ENCODE measurements around the gene CSNK1D.

Gene CSNK1D

DNA sequence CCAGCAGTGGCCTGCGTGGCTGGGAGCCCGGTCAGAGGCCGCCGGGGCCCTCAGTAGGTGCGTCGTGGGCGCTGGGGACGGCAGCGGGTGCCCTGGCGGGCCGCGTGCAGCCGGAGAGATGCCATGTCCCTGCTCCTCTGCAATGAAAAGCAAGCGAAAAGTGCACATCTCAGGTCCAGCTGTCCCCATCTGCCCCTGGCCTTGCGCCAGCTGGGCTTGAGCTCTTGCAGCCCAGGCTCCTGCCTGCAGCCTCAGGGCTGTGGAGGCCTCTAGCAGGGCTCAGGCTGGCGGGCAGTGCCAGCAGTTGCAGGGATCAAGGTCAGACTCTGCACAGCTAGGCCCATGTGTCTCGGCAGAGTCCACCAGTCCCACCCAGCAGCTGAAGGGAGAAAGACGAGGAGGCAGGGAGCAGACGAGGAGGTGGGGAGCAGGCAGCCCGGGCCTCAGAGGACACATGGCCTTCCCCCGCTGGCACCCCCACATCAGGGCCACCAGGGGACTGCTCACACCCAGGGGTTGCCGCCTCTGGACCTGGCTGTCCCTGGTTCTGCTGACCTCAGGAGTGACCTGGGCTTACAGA lies 33.5 kb downstream of the CSNK1D start:
- TF ChIP-seq GATA2 (IDR thresholded peaks at IDR 0.05; ENCODE audit: low read depth, low read length) (no peak), GATA3 (IDR thresholded peaks at IDR 0.05; ENCODE audit: low read depth, low read length) (no peak)

DNA sequence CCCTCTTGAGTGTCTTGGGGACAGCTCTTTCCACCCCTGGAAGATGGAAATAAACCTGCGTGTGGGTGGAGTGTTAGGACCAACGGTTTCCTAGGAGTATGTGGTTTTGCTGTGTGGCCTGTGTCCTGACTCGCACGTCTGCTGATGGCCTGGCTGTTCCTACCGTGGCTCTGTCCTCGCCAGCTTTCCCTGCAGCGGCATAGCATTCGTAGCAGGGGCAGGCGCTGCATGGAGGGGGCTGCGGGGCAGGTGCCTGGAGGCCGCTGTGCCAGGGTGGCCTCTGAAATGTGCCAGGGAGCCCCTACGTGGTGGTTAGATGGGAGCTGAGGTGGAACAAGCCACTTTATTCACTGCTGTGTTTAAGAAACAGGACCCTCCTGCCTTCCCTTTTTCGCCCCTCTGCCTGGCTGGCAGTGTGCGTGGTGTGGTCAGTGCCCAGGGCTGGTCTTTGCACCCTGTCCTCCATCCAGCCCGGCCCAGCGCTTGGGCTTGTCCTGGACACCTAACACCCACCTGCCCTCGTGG lies 34.0 kb downstream of the CSNK1D start:
- TF ChIP-seq GATA3 (IDR thresholded peaks at IDR 0.05; ENCODE audit: low read depth, low read length) (no peak), GATA2 (IDR thresholded peaks at IDR 0.05; ENCODE audit: low read depth, low read length) (no peak)

DNA sequence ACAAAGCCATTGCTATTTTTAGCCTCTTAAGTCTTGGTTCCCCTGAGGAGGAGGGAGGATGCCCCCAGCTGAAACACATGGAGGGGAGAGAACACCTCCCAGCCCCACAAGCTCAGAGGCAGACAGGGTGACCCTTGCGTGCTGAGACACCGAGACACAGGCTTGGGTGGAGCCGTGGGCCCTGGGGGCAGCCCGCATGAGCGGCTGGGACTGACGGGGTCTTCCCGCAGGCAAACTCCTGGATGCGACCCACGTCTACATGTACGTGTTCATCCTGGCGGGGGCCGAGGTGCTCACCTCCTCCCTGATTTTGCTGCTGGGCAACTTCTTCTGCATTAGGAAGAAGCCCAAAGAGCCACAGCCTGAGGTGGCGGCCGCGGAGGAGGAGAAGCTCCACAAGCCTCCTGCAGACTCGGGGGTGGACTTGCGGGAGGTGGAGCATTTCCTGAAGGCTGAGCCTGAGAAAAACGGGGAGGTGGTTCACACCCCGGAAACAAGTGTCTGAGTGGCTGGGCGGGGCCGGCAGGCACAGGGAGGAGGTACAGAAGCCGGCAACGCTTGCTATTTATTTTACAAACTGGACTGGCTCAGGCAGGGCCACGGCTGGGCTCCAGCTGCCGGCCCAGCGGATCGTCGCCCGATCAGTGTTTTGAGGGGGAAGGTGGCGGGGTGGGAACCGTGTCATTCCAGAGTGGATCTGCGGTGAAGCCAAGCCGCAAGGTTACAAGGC lies 34.9 kb downstream of the CSNK1D start:
- no peak for TF ChIP-seq GATA2 (IDR thresholded peaks at IDR 0.05; ENCODE audit: low read depth, low read length)
- no peak for TF ChIP-seq GATA3 (IDR thresholded peaks at IDR 0.05; ENCODE audit: low read depth, low read length)

DNA sequence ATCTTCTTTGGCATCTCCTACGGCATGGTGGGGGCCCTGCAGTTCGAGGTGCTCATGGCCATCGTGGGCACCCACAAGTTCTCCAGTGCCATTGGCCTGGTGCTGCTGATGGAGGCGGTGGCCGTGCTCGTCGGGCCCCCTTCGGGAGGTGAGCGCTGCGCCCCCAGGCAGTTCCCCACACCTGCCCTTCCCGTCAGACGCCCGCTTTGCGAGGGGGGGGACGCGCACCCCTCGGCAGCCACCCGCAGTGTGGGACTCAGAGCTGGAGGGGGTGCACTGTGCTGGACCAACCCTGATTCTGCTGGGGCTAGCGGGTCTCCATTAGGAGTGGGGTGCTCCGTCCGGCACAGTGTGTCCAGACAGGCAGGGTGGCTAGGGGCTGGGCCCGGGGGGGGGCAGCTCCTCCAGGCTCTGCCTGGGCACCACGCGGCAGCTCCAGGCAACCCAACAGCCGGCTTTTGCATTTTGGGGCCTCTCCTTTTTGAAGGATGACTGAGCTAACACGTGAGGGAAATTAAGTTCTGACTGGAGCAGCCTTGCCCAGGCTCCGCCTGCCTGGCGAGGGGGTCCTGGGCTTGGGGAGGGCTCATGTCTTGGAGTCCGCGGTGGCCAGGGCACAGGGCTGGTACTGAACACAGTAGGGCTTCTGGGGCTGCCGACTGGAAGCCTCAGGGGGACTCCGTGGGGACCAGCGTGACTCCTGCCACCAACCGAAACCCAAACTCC lies 35.6 kb downstream of the CSNK1D start:
- TF ChIP-seq GATA2 (IDR thresholded peaks at IDR 0.05; ENCODE audit: low read depth, low read length) (no peak), GATA3 (IDR thresholded peaks at IDR 0.05; ENCODE audit: low read depth, low read length) (no peak)

DNA sequence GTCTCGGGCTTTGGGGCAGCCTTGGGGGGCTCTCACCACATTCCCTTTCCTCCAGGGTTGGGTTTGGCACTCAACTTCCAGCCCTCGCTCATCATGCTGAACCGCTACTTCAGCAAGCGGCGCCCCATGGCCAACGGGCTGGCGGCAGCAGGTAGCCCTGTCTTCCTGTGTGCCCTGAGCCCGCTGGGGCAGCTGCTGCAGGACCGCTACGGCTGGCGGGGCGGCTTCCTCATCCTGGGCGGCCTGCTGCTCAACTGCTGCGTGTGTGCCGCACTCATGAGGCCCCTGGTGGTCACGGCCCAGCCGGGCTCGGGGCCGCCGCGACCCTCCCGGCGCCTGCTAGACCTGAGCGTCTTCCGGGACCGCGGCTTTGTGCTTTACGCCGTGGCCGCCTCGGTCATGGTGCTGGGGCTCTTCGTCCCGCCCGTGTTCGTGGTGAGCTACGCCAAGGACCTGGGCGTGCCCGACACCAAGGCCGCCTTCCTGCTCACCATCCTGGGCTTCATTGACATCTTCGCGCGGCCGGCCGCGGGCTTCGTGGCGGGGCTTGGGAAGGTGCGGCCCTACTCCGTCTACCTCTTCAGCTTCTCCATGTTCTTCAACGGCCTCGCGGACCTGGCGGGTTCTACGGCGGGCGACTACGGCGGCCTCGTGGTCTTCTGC lies 36.3 kb downstream of the CSNK1D start:
- TF ChIP-seq GATA2 (IDR thresholded peaks at IDR 0.05; ENCODE audit: low read depth, low read length) (no peak), GATA3 (IDR thresholded peaks at IDR 0.05; ENCODE audit: low read depth, low read length) (no peak)

DNA sequence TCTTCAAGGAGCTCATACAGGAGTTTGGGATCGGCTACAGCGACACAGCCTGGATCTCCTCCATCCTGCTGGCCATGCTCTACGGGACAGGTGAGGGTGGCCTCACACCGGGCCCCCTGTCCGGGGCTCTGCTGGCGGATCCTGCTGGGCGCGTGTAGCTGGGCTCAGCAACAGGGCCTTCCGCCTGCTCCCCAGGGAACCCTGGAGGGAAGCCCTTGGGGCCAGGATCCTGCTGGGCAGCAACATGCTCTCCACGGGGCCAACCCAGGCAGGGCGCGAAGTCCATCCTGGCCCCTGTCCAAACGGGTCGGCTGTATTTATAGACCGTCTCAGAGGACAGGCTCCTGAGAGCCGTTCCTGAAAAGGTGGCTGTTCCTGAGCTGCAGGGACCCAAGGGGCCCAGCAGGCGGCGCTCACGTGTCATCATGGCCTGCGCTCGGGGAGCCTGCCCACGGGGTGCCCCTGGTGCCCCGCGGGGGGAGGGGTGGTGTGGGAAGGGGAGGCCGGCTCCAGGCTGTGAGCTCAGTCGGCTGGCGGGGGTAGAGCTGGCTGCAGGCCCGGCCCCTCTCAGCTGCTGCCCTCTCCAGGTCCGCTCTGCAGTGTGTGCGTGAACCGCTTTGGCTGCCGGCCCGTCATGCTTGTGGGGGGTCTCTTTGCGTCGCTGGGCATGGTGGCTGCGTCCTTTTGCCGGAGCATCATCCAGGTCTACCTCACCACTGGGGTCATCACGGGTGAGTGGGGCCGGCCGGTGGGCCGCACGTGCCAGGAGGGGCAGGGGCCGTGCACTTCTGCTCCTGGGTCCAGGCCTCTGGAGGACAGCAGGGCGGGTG lies 37.1 kb downstream of the CSNK1D start:
- TF ChIP-seq GATA3 (IDR thresholded peaks at IDR 0.05; ENCODE audit: low read depth, low read length) (no peak), GATA2 (IDR thresholded peaks at IDR 0.05; ENCODE audit: low read depth, low read length) (no peak)

DNA sequence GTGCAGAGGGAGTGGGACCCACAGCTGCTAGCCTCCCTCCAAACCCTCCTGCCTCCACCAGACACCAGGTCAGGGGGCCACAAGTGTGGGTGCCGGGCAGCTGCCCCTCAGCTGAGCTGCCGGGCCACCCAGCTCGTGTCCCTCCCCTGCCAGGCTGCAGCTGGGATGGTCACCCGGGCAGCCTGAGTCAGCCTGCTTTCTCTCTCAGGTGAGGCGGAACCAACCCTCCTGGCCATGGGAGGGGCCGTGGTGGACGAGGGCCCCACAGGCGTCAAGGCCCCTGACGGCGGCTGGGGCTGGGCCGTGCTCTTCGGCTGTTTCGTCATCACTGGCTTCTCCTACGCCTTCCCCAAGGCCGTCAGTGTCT lies 37.7 kb downstream of the CSNK1D start:
- TF ChIP-seq GATA3 (IDR thresholded peaks at IDR 0.05; ENCODE audit: low read depth, low read length) = no peak
- TF ChIP-seq GATA2 (IDR thresholded peaks at IDR 0.05; ENCODE audit: low read depth, low read length) = no peak

DNA sequence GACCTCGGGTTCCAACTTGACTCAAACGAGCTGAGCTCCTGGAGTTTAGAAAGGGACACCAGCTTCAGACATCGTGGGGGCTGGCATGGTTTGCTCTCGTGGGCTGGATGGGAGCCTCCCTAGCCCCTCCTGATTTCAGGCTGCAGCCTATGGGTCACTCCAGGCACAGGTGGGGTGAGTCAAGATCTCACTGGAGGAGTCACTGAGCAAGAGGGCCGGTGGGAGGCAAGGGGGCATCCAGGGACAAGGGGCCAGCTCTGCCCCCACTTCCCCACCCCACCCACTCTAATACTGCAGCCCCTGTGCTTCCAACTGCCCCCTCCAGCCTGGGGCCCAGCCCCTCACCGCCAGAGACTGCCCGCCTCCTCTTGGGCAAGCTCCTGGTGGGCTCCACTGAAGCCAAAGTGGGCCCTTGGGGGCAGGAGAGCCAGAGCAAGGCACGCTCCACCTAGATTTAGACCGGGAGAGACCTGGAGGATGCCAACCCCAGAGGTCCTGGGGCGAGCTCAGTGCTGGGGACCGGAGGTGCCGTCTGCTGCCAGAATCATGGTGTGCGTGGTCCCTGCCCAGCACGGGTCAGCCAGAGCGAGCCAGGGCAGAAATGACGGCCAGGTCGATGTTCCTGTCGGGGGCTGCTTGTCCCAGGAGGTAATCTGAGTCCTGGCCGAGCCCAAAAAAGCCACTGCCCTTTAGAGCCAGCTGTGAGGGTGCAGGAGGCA lies 38.3 kb downstream of the CSNK1D start:
- TF ChIP-seq GATA3 (IDR thresholded peaks at IDR 0.05; ENCODE audit: low read depth, low read length) (no peak), GATA2 (IDR thresholded peaks at IDR 0.05; ENCODE audit: low read depth, low read length) (no peak)

DNA sequence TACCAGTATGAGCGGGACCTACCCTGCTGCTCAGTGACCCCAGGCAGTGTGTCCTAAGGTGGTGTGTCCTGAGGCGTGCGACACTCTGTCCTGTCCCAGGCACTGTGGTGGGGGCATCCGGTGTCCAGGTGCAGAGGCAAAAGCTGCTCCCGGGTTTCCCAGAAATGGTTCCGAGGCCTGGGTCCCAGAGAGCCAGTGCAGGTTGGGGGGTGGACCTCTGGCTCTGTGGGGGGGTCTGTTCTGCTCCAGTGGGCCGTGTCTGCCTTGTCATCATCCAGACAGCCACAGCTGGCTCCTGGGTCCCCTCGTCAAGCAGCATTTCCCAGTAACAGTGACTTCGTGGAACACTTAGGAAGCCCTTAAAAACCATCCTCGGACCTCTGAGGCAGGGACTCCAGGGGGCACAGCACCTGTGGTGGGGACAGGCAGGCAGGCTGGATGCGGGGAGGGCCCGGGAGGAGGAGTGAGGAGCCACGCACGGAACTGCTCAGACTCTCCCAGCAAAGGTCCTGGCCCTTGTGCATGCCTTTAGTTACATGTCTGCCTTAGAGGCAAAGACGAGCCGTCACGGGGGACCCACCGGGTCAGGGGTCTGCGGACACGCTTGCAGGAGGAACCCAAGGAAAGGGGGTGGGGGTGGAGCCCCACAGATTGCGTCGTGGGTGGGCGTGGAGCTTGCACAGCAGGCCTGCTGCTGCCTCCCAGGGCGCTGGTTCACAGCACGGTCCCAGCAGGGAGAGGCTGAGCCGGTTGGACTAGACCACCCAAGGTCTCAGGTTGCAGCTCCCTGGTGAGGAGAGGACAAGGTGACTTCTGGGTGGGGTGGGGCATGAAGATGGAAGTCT lies 39.1 kb downstream of the CSNK1D start:
- TF ChIP-seq GATA3 (IDR thresholded peaks at IDR 0.05; ENCODE audit: low read depth, low read length) (no peak), GATA2 (IDR thresholded peaks at IDR 0.05; ENCODE audit: low read depth, low read length) (no peak)

DNA sequence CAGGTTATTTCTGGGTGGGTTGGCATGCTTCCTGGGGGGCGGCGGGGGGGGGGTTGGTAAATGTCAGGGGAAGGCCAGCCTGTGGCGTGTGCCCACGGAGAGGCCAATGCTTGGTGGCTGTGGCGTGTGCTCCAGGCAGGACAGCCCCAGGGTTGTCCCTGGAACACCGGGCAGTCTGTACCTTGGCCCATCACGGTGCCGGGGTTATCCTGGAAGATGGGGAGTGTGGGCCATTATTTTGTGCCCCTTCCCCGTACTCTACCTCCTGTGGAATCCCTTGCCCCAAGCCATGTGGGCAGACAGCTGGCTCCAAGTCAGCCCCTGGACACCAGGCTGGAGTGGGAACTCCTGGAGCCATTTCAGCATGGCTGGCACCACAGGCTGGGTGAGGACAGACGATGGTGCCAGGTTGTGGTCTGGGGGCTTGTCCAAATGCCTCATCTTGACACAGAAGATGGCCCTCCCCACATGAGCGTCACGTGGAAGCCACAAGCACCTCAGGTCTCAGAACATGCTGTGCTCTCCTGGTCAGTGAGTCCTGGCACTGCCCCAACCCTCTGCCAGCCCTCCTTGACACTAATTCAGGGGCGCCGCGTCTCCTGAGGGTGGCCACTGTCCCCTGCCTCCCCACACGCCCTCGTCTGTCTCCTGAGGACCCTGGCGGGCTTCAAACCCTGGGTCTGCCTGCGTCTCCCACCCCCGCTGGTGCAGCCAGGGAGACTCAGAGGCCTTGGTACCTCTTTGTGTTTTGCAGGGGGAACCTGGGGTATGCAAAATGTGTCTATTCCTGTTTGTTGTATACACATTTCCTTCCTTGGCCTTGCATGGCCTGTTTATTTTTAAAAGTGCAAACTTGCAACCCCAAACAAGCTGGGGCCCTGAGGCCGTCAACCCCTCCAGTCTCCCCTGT lies 40.4 kb downstream of the CSNK1D start:
- TF ChIP-seq GATA3 (IDR thresholded peaks at IDR 0.05; ENCODE audit: low read depth, low read length) (no peak), GATA2 (IDR thresholded peaks at IDR 0.05; ENCODE audit: low read depth, low read length) (no peak)

DNA sequence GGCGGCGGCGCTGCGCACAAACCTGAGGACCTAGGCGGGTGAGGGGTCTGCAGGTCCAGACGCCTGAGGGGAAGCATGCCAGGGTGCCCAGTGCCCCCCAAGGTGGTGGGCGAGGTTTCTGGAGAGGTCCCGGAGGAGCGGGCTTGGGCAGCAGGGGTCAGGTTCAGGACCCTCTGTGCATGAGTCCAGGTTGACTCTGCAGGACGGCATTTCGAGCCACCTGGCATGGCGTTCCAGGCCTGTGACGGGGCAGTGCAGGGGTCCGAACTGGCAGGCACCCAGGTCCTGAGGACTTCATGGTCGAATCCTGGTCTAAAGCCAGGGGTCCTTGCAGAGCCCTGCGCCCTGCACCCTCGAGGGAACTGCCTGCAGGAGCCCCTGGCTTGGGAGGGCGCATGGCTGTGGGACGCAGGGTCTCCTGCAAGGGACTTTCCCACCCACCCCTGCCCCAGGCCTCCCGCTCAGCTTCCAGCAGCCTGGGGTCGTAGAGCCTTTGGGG lies 41.1 kb downstream of the CSNK1D start:
- TF ChIP-seq GATA2 (IDR thresholded peaks at IDR 0.05; ENCODE audit: low read depth, low read length) (no peak), GATA3 (IDR thresholded peaks at IDR 0.05; ENCODE audit: low read depth, low read length) (no peak)

Data from SH-SY5Y (cell line).